GM19023 (cell line): ENCODE measurements around the gene TRIP10.
"Not testable (repeated sequence)": the region's sequence is repeated elsewhere in the genome, so short reads cannot be mapped to it uniquely, and the experiment has no call there.

ENCODE experiments used
- ATAC-seq: cut with Tn5 transposase; IDR thresholded peaks from one replicate; pipeline ENCODE4 v1.9.1; 2021; ENCODE audit warnings: mild to moderate bottlenecking, moderate library complexity; ENCODE audit not compliant: unreplicated experiment

TRIP10 gene

GRCh38 chr19:6740589-6741343 lies 1.3 kb downstream of the TRIP10 start:
- ATAC-seq = no peak

DNA sequence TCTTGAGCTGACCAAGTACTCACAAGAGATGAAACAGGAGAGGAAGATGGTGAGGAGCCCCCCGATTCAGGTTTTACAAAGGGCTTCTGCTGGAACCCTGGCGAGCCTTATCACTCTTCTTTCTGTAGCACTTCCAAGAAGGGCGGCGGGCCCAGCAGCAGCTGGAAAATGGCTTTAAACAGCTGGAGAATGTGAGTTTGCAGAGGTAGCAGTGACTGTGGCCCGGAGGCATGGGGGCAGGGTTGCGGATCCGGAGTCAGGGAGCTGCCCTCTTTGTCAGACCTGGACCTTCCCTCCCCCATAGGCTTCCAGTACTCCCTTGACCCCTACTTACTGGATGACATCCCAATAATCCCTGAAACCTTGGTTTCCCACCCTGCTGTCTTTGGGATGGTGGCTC lies 3.6 kb downstream of the TRIP10 start:
- ATAC-seq = no peak

- no peak for ATAC-seq
These were observed 4.4 kb downstream of the TRIP10 start for GRCh38 chr19:6743714-6744380.

DNA sequence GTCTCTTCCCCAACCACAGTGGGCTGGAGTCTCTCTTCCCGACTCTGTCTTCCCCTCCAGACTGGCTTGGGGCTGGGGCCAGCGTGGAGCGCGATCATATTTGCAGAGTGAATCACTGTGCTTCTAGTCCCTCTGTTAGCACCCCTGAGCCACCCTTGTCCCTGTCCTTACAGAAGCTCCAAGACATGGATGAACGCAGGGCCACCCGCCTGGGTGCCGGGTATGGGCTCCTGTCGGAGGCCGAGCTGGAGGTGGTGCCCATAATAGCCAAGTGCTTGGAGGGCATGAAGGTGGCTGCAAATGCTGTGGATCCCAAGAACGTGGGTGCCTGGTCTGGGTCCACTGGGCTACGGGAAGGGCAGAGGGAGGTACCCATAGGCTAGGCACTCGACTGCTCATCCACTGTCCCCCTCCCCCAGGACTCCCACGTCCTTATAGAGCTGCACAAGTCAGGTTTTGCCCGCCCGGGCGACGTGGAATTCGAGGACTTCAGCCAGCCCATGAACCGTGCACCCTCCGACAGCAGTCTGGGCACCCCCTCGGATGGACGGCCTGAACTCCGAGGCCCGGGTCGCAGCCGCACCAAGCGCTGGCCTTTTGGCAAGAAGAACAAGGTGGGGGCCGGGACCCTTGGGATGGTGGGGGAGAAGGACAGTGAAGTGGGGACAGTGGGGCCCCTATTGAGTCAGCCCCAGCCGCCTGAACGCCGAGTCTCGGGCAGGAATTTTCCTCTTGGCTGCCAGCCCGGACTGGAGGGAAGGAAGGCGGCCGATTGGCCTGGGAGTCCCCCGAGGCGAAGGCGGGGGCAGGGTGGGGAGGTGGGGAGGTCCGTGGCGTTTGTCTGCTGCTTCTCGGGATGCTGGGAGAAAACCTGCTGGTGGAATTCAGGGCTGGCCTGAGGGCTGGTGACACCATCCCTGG lies 5.2 kb downstream of the TRIP10 start:
- no peak for ATAC-seq

DNA sequence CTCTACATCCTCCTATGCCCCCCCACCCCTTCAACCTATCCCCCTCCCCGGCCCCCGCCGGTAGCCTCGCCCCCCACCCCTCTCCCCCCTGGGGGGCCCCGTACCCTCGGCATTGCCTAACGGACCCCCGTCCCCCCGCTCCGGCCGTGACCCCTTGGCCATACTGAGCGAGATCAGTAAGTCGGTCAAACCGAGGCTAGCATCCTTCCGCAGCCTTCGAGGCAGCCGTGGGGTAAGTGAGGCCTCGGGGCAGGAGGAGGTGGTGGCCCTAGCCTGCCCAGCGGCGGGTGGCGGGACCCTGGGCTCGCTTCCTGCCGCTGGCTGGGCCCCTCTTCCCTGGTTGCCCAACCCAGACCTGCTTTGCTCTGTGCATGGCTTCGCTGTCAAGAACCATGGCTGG lies 6.5 kb downstream of the TRIP10 start:
- ATAC-seq = no peak

DNA sequence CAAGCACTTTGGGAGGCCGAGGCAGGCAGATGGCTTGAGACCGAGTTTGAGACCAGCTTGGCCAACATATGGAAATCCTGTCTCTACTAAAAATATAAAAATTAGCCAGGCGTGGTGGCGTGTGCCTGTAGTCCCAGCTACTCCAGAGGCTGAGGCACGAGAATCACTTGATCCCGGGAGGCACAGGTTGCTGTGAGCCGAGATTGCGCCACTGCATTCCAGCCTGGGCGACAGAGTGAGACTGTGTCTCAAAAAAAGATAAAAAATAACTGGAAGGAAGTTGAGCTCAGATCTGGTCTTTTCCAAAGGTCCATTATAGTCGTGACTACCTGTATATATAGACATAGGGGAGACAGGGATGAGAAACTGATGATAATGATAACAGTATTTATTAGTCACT lies 9.1 kb downstream of the TRIP10 start:
- ATAC-seq = not testable (repeated sequence)

DNA sequence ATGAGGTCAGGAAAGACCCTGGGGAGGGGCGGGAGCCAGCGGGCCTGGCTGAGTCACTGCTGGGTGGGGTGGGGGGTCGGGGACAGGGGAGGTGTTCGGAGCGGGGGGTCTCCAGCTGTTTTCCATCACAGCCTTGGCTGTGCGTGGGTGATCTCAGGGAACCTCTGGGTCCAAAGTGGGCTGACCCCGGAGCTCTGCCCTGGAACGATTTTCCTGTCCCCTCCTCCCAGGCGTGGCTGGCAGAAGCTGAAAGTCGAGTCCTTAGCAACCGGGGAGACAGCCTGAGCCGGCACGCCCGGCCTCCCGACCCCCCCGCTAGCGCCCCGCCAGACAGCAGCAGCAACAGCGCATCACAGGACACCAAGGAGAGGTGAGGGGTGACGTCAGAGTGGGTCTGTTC lies 10.6 kb downstream of the TRIP10 start:
- ATAC-seq = no peak

- no peak for ATAC-seq
These were observed 11.7 kb downstream of the TRIP10 start for GRCh38 chr19:6751189-6751588.

GRCh38 chr19:6752256-6753177 lies 13.0 kb downstream of the TRIP10 start:
- ATAC-seq = no peak

DNA sequence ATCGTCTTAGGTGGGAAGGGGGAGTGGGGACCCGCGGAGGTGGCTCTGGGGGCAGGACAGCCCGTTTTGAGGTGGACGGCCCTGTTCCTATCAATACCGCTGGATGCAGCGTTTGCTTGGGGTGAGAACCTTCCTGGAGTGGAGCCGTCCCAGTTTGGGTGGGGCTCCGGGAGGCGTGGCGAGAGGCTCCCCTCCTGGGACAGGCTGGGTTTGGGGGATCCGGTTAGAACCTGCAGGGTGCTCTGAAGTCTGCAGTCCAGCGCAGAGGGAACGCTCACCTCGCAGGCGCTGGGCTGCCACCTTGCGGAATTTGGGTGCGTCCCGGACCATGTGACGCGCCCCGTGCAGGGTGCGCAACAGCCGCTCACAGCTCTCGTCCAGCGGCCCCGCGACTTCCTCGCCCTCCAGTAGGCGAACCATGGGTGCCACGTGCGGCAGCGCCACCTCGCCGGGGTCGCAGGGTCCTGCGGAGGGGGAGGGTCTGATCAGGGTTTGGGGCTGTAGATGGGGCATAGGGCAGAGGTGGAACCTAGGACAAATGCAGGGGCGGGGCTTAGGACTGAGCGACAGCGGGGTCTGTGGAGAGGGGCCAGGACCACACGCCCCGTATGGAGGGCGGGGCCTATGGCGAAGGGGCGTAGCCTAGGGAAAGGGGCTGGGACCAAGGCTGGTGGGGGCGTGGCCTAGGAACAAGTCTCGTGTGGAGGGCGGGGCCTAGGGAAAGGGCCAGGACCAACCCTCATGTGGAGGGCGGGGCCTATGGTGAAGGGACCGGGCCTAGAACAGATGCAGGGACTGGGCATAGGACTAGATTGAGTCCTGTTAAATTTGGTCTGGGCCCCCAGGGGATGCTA lies 13.9 kb downstream of the TRIP10 start:
- ATAC-seq = peak; percentile 82

DNA sequence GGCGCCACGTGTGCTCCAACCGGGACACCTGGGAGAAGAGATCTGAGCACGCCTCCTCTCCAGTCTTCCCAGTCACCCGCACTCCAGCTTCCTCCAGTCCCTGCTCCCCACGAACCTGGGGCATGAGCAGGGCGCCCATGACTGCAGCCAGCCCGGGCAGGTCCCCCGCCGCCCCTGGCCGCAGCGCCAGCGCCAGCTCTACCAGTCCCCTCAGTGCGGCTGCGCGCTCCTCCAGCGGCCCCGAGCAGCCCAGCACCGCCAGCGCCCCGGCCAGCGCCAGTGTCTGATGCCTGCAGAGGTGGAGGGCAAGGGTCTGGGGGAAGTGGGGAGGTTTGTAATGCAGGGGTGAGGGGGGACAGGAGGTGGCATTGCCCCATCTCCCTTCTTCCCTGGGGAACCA lies 14.7 kb downstream of the TRIP10 start:
- ATAC-seq = no peak

DNA sequence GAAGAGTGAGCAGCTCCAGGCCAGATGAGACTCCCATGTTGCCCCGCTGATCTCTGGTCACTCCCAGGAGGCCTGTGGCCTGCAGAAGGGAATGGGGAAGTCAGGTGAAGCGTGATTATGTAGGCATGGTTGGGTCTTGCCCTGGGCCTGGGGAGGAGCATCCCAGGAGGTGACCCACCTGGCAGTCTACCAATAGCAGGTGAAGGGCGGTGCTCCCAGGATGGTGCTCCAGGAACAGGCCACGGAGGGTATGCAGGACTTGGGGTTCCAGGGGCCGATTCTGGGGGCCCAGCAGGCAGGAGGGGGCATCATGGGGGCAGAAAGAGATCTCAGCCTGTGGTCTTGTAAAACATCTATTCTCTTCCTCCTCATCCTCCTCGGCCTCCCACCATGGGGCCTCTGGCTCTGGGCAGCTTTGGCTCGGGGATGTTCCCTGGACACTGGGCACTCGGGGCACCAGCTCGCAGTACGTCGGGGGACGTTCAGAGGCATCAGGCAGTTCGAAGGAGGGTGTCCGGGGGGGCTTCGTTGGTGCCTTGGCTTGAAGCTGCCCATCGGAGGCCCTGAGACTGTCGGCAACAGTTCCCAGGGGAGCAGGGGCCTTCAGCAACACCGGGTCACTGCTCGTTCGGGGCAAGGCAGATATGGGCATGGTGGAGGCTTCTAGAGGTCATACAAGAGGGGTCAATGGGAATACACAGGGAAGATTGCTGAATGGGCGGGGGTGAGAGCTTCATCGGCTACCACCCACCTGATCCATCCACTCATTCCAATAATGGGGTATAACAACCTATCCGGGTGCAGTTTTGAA lies 15.4 kb downstream of the TRIP10 start:
- ATAC-seq = no peak

DNA sequence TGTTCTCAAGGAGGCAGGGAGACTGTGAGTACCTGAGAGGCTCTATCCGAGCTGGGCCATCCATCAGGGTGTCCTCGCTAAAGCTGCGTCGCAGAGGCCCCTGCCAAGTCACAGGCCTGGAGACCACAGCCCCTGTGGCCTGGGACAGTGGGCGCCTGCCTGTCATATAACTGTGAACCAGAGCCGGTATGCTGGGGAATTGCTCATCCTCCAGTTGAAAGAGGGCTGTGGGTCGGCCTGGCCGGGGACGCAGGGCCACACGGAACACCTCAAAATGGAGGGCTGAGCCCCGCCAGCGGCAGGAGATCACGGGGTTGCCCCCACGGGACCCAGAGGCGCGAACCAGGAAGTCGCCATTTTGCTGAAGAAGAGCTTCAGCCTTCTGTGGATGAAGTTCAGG lies 21.1 kb downstream of the TRIP10 start:
- no peak for ATAC-seq

DNA sequence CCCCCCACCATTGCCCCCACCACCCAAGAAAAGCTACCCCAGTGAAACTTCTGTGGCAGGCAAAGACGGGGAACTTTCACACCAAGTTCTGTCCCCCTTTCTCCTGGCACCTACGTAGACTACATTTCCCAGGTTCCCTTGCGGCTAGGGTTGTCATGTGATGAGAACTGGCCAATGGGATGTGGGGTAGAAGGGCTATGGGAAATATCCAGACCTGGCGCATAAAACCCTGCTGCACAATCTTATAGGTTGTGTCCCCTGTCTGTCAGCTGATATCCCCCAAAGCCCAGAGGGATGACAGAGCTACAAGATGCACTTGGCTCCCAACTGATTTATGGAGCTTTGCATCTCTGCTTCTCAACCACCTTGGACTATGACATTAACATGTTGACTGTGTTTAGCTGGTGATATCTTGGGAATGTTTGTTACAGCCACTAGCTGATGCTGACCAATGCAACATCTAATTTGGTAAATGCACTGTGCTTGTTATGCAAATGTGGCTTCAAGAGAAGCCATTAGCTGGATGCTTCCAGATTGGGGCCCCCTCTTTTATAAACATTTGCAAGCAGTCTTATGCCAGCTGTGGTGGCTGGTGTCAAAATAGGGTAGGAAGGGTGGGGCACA lies 21.7 kb downstream of the TRIP10 start:
- ATAC-seq = no peak

DNA sequence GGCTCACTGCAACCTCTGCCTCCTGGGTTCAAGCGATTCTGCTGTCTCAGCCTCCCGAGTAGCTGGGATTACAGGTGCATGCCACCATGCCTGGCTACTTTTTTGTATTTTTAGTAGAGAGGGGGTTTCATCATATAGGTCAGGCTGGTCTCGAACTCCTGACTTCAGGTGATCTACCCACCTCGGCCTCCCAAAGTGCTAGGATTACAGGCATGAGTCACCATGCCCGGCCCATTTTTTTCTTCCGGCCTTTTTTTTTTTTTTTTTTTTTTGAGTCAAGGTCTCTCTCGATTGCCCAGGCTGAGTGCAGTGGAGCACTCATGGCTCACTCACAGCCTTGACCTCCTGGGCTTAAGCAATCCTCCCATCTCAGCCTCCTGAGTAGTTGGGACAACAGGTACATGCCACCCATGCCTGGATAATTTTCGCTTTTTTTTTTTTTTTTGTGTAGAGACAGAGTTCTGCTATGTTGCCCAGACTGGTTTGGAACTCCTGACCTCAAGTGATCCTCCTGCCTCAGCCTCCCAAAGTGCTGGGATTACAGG lies 22.8 kb downstream of the TRIP10 start:
- not testable (repeated sequence) for ATAC-seq

GRCh38 chr19:6765738-6766356 lies 26.4 kb downstream of the TRIP10 start:
- ATAC-seq = no peak

DNA sequence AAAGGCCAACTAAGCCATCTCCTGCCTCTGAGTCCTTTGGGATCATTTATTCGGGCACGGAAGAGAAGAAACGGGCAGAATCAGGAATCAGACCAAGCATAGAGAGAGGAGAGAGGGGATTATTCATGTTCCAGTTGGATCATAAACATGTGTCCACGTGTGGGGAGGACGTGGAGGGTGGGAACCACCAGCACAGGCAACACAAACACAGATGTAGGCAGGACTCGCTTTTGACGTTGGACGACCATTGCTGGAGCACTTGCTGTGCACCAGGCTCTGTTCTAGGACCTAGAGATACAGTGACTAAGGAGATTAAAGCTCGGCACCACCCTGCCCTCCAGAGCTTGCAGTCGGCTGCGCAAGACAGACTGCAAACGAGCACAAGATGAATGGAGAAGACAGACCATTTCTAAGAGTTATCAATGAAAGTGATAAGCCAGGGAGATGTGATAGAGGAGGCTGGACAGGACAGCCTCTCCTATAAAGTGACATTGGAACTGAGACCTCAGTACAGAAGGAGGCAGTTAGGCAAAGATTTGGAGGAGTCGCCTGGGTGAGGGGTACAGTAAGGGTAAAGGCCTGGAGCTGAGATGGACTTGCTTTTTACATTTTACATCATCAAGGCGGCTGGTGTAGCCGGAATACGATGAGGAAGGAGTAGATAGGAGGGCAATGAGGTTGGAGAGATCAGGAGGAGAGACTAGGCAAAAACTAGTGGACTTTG lies 27.0 kb downstream of the TRIP10 start:
- no peak for ATAC-seq
